Measurements from ENCODE around the gene SH3RF2.
A peak's percentile ranks its signal among the peaks of the same experiment; 100 is the strongest.
"Not testable (repeated sequence)": the region's sequence is repeated elsewhere in the genome, so short reads cannot be mapped to it uniquely, and the experiment has no call there.

Gene SH3RF2, protein sequence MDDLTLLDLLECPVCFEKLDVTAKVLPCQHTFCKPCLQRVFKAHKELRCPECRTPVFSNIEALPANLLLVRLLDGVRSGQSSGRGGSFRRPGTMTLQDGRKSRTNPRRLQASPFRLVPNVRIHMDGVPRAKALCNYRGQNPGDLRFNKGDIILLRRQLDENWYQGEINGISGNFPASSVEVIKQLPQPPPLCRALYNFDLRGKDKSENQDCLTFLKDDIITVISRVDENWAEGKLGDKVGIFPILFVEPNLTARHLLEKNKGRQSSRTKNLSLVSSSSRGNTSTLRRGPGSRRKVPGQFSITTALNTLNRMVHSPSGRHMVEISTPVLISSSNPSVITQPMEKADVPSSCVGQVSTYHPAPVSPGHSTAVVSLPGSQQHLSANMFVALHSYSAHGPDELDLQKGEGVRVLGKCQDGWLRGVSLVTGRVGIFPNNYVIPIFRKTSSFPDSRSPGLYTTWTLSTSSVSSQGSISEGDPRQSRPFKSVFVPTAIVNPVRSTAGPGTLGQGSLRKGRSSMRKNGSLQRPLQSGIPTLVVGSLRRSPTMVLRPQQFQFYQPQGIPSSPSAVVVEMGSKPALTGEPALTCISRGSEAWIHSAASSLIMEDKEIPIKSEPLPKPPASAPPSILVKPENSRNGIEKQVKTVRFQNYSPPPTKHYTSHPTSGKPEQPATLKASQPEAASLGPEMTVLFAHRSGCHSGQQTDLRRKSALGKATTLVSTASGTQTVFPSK

DNA sequence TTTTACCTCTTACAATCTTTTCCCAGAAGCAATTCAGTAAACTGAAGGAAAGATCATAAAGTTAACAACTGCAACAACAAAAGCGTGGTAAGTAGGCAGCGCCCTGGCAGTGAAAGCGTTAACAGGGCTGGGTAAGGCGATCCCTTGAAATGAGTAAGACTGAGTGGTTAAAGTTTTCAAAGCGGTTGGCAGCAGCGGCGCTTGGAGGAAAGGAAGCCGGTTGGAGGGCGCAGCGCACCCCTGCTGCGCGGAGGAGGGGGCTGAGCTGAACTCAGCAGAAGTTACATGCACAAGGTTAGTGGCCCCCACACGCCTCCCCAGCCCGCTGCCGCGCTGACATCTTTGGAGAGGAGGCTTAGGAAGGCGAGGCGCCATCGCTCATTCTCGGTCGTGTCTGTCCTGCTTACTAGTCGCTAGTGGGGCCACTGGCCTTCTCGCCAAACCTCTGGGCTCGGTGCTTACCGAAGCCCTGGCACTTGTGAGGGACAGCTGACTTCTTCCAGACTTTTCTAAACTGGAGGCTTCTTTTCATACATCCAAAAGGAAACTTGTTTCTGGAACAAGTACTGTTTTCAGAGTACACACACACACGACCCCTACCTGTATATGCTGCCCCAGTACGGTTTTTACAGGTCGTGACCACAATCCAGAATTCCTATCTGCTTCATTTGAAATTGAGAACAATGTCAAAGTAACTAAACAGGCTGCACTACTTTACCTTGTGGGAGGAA is at the start of gene SH3RF2:
TSS of gene SH3RF2 (plus strand) at position 178 of the 731 bp plus-strand sequence. CDS start 1,351 bp downstream, outside the sequence.
- peak; percentile 22 for DNase-seq

DNA sequence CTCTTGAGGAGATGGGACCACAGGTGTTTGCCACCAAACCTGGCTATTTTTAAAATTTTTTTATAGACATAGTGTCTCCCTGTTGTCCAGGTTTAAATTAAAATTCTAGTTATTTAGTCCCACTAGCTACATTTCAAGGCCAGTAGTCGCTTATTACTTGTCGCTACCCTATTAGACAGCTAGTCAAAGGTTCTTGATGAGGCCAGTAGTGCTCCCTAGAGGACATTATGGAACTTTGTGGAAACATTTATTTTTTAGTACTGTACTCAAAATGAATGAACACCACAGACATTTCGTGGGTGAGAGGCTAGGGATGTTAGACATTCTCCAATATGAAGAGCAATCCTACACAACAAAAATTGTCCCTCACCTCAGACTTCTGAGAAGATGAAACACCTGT is 49.2 kb upstream of the SH3RF2 start:
- no peak for DNase-seq

DNA sequence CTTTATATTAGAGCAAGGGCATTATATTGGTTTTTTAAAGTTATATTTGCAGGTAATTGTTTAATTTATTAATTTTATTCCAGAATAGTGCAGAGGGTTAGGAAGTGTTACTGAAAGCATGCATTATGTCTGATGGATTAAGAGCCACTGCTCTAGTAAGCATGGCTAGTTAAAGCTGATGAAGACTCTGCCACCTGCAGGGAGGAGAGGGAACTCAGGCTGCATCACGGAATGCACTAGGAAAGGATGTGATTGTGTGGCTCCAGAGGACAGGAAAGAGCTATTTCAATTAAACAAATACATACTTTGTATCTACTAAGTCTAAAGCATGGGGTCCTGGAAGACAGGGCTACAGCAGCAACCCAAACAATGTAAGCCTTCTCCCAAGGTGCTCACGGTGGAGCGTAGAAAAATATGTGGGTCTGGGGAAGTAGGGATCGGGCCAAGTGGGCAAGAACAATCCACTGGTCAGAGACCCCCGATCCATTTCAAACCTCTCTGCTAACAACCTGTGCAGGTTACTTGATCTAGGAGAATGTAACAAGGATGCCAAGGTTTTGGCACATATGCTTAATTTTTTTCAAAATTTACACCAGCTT is 48.3 kb upstream of the SH3RF2 start:
- no peak for DNase-seq

DNA sequence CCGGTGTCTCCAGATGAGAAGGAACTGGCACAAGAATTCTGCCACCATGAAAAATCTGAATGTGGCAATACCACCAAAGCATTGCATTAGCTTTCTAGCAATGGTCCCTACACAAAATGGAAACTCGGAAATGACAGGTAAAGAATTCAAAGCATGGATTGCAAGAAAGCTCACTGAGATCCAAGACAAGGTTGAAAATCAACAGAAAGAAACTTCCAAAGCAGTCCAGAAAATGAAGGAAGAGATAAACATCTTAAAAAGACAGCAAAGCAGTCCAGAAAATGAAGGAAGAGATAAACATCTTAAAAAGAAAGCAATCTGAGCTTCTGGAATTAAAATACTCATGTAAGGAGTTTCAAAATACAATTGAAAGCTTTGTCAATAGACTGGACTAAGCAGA is 46.8 kb upstream of the SH3RF2 start:
- DNase-seq = no peak

DNA sequence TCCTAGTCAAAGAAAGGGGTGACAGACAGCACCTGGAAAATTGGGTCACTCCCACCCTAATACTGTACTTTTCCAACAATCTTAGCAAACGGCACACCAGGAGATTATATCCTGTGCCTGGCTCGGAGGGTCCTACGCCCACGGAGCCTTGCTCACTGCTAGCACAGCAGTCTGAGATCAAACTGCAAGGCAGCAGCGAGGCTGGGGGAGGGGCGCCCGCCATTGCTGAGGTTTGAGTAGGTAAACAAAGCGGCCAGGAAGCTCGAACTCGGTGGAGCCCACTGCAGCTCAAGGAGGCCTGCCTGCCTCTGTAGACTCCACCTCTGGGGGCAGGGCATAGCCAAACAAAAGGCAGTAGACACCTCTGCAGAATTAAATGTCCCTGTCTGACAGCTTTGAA is 45.0 kb upstream of the SH3RF2 start:
- not testable (repeated sequence) for DNase-seq

DNA sequence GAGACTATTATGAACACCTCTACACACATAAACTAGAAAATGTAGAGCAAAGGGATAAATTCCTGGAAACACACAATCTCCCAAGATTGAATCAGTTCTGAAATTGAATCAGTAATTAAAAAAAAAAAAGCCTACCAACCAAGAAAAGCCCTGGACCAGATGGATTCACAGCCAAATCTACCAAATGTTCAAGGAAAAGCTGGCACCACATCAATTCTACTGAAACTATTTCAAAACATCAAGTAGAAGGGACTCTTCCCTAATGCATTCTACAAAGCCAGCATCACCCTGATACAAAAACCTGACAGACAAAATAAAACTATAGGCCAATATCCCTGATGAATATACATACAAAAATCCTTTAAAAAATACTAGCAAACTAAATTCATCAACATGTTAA is 38.2 kb upstream of the SH3RF2 start:
- DNase-seq = no peak

DNA sequence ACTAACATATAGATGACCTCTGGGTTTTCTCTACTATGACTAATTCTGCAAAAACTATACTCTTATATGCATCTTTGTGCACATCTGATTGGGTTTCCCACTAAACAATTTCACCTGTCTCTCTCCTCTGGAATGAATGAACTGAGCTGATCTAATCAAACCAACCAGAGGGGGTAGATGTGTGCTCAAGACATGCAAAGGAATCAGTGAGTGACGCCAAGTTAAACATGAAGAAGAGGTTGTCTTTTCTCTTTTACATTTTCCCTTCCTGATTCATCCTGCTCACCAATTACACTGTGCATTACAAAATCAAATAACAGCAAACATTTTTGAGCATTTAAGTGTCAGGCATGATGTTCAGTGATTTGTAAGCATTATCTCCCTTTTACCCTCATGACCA is 34.0 kb upstream of the SH3RF2 start:
- no peak for DNase-seq

DNA sequence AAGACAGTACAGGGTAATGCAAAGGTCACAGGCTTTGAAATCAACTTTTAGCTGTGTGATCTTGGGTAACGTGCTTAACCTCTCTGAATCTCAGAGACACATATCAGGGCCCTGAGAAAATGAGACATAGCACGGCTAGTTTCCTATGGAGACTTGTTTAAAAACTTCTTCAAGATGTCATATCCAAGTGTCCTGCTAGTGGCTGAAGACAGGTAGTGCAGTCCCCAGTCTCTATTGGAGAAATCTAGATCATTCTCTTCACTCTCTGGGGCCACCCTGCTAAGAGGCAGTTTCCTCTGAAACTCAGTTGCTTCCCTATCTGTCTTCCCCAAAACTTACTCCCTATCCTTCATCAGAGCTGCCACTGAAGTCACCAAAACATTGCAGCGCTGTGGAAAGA is 33.3 kb upstream of the SH3RF2 start:
- DNase-seq = no peak

DNA sequence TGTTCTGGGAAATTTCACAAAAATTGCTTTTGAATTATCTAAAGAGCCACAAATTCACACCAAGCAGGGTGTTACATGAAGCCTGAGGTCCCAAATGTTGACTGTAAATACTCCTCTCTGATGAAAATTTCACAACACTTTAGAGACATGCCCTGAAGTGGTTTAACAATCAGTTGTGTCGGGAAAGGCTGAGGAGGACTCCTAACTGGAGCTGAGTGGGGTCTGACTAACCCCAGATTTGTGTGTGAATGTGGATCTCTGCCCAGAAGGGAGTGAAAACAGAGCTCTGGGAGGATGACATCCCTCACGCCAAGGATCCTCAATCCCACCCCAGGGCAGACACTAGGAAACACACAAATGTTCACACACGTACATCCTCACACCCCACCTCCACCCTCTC is 32.5 kb upstream of the SH3RF2 start:
- DNase-seq = no peak

DNA sequence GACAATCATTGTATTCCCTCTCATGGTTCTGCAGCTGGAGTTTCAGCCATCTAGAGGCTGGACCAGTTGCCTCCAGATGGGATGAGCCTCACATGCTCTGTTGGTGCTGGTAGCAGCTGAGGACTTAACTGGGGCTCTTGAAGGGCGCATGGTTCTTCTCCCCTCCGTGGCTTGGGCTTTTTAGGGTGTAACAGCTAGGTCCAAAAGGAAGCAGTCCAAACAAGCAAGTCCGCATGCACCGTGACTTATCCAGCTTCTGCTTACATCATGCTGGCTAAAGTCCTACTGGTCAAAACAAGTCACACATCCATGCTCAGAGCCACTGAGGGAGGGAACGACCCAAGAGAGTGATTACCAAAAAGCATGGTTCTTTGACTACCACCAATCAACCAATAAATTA is 31.6 kb upstream of the SH3RF2 start:
- no peak for DNase-seq

DNA sequence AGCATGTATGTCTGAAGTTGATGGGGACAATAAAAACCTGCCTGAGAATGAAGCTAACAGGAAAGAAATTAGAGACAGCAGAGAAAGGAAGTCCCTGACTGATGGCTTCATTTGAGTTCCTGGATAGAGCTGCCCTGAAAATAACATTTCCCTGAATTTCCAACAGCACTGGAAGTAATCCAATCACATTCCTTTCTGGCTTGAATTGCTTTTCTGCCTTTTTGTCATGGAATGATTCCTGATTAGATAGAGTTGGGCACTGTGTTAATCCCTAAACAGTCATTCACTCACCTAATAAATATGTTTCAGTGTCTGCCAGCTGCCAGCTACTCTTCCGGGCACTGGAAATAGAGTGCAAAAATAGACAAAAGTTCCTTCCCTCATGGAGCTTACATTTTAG is 30.0 kb upstream of the SH3RF2 start:
- no peak for DNase-seq

DNA sequence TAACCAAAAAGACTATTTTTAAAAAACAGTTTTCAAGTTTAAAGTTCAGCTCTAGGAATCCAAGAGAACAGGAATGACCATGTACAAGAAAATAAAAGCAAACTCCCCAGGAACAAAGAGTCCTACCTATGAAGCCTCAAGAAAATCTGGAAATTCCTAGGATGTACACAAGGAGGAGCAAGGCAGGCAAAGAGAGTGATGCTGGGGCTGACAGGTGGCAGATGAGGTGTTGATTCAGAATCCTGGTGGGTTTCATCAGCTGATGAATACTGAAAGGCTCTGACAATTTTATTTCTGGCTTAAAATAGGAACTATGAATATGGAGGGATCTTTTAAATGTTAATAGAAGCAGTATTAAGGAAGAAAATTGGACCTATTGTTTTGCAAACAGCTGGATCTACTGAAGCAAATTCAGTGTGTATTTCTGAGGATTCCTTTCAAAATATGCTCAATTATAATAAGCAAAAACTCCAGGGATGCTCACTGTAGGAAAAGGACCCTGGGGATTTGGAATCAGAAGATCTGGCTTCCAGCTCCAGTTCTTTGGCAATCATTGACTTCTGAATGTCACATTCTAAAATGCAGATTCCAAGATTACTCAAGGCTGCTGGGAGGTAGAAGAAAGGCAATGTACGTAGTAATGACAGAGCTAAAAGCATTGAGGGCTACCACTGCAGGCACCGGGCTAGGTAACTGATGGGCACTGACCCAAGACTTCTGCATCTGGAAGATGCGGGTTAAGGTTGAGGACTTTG is 28.0 kb upstream of the SH3RF2 start:
- DNase-seq = no peak

DNA sequence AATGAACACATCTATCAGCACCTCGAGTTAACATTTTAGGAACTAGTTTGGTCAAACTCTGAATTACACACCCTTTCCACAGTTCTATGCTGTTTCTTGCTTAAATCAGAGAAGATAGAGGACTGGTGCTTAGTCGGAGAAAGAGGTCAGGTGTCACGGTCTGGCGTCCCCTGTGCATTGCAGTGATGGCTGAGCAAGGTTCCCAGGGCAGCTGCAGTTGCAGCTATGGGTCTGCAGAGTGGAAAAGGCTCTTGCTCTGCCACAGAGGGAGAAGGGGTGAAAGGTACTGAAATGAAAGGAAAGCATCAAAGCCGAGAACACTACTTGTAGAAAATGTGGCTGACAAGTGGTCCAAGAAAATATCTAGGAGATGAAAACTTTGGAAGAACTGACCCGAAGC is 25.2 kb upstream of the SH3RF2 start:
- DNase-seq = no peak

DNA sequence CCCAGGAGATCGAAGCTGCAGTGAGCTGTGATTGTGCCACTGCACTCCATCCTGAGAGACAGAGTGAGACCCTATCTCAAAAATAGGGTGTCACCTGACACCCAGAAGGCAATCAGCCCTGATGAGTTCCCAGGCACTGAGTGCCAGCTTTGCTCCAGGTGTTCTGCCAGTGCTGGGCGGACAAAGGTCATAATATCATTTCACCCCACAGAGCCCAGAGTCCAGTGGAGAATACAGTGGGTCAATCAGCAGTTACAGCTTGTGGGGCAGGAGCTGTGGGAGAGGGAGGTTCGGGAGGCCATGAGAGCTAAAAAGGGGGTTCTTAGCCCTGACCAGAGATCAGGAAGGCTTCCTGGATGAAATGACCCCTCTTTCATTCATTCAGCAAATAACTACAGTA is 24.4 kb upstream of the SH3RF2 start:
- DNase-seq = no peak

DNA sequence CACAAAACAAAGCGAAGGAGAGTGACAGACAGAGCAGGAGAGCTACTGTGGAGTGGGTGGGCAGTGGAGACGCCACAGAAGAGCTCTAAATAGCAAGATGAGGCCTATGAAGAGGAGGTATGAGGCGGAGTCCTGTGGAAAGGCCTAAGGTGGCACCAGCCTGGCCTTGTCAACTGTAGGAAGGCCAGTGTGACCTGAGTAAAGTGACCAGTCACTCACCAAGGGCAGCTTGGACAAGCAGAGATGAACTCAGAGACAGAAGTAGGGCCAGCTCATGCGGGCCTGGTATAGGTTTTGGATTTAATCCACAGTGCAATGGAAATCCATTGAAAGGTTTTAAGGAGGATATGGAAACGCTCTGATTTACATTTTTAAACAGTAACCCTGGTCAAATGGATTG is 23.8 kb upstream of the SH3RF2 start:
- no peak for DNase-seq

DNA sequence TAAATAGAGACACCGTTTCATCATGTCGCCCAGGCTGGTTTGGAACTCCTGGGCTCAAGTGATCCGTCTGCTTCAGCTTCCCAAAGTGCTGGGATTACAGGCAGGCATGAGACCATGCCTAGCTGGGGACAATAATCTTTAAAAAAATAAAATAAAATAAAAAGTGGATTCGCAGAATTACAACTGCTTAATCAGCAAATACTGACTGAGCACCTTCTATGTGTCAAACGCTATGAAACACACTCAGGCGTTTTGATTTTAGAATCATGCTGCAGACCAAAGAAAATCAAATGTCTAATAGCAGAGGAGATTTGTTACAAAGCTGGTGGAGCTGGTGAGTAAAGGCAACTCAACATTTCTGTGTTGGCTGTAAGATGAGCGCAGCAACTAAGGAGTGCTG is 22.7 kb upstream of the SH3RF2 start:
- no peak for DNase-seq

DNA sequence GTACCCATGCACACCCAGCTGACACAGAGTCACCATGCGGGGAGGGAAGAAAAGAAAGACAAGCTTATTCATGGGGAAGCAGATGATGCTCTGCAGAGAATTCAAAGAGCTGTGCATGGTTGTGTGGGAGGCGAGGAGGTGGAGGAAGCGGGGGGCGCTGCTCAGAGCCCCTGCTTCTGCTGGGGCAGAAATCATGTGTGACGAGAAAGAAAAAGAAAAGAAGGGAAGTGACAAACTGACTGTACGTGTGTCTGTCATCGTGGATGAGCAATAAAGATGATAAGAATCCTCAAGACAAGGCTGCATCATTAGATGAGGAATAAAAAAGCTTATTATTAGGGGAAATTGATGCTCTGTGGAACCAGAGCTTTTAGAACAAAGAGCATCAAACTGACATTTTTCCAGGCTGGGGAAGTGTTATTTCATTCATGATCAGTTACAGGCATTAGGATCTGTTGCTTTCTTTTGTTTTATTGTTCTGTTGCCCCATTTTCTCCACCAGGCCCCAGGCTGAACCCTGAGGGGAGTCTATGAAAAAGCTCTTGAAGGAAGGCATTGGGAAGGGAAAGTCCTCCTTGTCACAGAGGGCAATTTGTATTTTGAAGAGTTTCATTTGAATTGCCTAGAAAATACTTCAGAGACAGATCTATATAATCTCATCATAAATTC is 20.3 kb upstream of the SH3RF2 start:
- no peak for DNase-seq

DNA sequence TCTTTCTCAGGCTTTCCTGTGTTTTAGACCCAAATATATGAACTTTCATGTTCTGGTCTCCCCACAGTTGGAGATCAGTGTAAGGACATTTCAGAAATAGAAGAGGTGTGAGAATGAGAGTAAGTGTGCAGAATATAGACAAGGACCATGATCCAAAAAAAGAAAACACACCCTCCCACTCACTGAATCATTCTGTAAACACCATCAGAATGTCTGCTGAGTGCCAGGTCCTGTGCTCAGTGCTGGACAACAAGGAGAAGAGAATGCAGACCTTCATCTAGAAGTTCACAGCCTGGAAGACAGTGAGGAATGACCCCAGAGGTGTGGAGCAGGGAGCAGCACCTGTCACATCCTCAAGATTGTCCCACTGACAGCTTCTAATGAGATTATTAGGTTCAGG is 19.1 kb upstream of the SH3RF2 start:
- DNase-seq = no peak

DNA sequence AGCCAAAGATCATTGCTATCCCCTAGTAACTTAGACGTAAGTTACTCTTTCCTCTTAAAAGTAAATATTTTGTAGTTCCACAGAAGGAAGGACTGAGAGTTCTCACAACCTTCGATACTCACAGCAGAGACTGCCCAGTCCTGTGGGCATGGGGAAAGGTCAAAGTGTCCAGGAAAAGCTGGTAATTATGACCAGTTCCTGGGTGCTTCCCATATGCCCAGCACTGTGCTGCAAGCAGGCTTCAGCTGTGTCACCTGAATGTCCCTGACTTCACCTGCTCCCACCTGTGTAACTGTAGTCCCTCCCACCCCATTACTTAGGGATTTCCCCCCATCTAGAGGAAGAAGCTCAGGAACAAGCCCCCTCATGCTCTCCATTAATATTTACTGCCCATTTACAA is 18.0 kb upstream of the SH3RF2 start:
- DNase-seq = no peak

DNA sequence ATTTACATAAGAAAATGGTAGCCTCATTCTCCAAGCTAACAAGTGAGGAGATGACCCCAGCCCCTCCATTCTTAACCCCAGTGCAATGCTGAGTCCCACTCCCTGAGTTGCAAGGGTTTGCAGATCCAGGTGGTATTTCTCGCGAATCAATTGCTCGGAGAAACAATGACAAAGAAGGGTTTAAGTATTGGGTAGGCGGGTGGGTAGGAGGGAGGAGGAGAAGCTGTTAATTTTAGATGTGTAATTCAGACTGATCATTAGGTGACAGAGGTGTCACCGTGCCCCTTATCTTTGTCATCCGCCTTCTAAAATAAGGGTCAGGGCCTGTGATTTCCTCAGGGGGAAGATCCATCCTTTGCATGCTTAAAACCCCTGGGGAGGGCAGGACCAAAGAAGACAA is 17.0 kb upstream of the SH3RF2 start:
- DNase-seq = no peak

DNA sequence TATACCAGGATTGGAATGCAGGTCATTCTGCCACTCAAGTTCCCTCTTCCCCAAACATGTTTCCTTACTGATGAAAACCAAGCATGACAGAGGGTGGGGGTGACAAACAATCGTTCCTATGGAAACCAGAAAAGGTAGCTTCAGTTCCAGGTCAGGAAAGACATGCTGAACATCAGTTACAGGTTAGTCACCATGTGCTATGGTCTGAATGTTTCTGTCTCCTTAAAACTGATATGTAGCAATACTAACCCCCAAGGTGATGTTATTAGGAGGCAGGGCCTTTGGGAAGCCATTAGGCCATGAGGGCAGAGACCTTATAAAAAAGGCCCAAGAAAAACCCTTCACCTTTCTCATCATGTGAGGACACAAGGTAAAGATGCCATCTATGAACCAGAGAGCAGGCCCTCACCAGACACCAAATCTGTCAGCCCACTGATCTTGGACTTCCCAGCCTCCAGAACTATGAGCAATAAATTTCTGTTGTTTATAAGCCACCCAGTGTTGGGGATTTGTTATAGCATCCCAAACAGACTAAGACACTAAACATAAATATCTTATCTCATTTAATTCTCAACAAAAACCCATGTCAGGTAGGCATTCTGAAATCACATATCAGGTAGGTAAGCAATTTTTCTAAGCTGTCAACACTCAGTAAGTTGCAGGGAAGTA is 15.7 kb upstream of the SH3RF2 start:
- no peak for DNase-seq

DNA sequence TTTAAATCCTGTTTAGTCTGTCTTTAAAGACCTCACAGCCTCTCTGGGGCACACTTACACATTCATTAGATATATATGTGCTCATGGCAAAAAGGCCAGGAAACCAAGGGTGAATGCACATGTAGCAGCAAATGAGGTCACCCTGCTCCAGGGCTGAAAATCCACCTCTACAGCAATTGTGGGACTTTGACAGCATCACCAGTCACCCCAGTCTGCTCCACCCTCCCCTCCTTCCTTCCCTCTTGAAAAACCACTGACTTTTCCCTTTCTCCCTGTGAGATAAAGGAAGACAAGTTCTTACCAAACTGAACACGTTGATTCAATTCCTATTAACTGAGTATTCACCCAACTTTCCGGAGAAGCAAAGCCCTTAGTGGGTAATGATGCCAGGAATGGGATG is 15.2 kb upstream of the SH3RF2 start:
- DNase-seq = no peak

Measured in stimulated activated CD4-positive, alpha-beta T cell treated with anti-CD3 and anti-CD28 coated beads, Interleukin-4, amount 100 ng/mL, for 24 hours (primary cell).